Body of pancreas (tissue), 4 donors: ENCODE data around the gene AGAP5. TPM values are rescaled to one million over a fixed set of nuclear protein-coding genes. Genes with fewer than 3 reads are reported as not detected.

Experiments
- ATAC-seq: fragments of 150-250 bp; one replicate; pipeline ENCODE4 v1.9.1; 2016
- DNase-seq, 4 donors: peaks; one replicate each; pipeline ENCODE4 v3.0.0-alpha.2; 2019
- H3K27ac ChIP-seq, 4 donors: fragments of 200-600 bp; sonication (generic); 1 replicate in 3 of 4; 2 replicates in 1 of 4; pipeline versions ENCODE4 v1.5.1 to v1.6.1; 2016 to 2019; ENCODE audit warnings: mild to moderate bottlenecking in 1 of 4, mixed read lengths in 1 of 4, moderate library complexity in 1 of 4
- H3K27me3 ChIP-seq, 2 donors: fragments of 200-600 bp; sonication (generic); one replicate each; pipeline ENCODE4 v1.6.0; 2016; ENCODE audit warnings: mild to moderate bottlenecking in 1 of 2
- H3K36me3 ChIP-seq, 2 donors: fragments of 200-600 bp; sonication (generic); replicated peaks in 1 of 2; 2 replicates each; pipeline ENCODE4 v1.5.1; 2016; ENCODE audit warnings: low read depth in 2 of 2; ENCODE audit not compliant: insufficient read depth in 1 of 2
- H3K4me1 ChIP-seq: fragments of 200-600 bp; sonication (generic); one replicate; pipeline ENCODE4 v1.6.0; 2016
- H3K4me3 ChIP-seq, 2 donors: fragments of 200-600 bp; sonication (generic); 1 replicate in 1 of 2; 2 replicates in 1 of 2; pipeline ENCODE4 v1.5.1; 2016 to 2019
- H3K9me3 ChIP-seq, 3 donors: fragments of 200-600 bp; sonication (generic); 1 replicate in 2 of 3; 2 replicates in 1 of 3; pipeline ENCODE4 v1.5.1; 2016
- POLR2A ChIP-seq, 3 donors: fragments of 450-650 bp; IDR thresholded peaks; one replicate each; pipeline ENCODE4 v1.6.1; 2016; ENCODE audit warnings: antibody characterized with exemption in 3 of 3, mild to moderate bottlenecking in 2 of 3
- WGBS, 2 donors: methylation state at CpG; one replicate each; pipeline ENCODE4 v1.1.5; 2017; 5-methylcytosine and 5-hydroxymethylcytosine counted together
- intact Hi-C: fragments of 100-400 bp; cut with DNase I; formaldehyde crosslinking; loops from one replicate; pipeline ENCODE4 v1.15.1; 2023
- total RNA-seq, 2 donors: library from RNA; depleted of rRNA; stranded (reverse); fragments of >200 nt; gene quantifications; one replicate each; pipeline ENCODE4 v1.1.0, GENCODE V29; 2016
- TF ChIP-seq, protein P1 (sequence below), 7 experiments: fragments of 450-650 bp in 4 of 7; fragments of 200-600 bp in 3 of 7; sonication (generic) in 3 of 7; IDR thresholded peaks; one replicate each; pipeline ENCODE4 v1.5.1; 2016 to 2019; ENCODE audit warnings: antibody characterized with exemption in 7 of 7

AGAP5 gene
- total RNA-seq, 2 donors from 2014 or later = 13.5 to 25.1 TPM

DNA sequence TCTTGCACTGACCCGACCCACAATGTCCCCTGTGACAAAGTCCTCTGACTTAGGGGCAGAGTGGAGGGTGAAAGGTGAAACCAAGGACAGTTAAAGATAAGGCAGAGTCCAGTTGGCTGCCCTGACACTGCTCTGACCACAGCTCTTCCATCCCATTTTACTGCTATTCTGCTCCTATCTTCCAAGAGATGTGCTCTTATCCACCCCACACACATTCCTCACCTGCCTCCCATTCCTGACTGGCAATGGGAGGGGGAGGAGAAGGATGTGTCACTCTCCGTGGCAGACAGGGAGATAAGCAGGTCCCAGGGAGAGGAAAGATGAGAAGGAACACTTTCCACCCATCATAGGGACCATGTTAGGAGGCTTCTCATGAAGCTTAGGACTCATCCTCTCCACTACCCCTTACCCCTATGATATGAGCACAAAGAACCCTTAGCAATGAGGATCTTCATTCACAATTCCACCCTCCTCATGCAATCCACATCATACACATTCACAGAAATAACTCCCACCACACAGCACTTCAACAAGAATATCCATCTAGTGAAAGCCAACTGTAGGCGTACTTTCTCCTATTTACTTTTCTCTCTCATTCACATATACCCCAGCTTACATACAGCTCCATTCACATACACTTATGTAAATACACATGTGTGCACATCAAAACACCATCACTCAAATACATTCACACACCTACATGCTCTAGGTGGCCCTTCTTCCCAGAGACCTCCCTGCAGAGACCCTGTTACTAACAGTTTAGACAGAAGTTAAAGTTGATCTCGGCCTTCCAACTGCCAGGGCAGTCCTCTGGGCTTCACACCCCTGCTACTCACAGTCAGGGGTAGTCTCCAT lies 48.7 kb downstream of the AGAP5 start:
- H3K36me3 ChIP-seq = no peaks in the 10 kb centered on the region
- H3K4me3 ChIP-seq = no peak overlapping the region
- intact Hi-C loops = no loop called here
- no peaks in the 10 kb centered on the region for H3K9me3 ChIP-seq
- H3K4me1 ChIP-seq = peaks cover 20% of the 10 kb centered on the region
- ATAC-seq (no peak), DNase-seq (no peak)
- TF ChIP-seq, protein P1, sequence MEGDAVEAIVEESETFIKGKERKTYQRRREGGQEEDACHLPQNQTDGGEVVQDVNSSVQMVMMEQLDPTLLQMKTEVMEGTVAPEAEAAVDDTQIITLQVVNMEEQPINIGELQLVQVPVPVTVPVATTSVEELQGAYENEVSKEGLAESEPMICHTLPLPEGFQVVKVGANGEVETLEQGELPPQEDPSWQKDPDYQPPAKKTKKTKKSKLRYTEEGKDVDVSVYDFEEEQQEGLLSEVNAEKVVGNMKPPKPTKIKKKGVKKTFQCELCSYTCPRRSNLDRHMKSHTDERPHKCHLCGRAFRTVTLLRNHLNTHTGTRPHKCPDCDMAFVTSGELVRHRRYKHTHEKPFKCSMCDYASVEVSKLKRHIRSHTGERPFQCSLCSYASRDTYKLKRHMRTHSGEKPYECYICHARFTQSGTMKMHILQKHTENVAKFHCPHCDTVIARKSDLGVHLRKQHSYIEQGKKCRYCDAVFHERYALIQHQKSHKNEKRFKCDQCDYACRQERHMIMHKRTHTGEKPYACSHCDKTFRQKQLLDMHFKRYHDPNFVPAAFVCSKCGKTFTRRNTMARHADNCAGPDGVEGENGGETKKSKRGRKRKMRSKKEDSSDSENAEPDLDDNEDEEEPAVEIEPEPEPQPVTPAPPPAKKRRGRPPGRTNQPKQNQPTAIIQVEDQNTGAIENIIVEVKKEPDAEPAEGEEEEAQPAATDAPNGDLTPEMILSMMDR (IDR thresholded peaks at IDR 0.05) = no peak
- TF ChIP-seq POLR2A (IDR thresholded peaks at IDR 0.05) = no peak
- H3K27me3 ChIP-seq = no peaks in the 10 kb centered on the region
- 67 to 76% methylated on average over 4 of the region's 4 CpGs for WGBS, 2 donors
- no peak overlapping the region for H3K27ac ChIP-seq

DNA sequence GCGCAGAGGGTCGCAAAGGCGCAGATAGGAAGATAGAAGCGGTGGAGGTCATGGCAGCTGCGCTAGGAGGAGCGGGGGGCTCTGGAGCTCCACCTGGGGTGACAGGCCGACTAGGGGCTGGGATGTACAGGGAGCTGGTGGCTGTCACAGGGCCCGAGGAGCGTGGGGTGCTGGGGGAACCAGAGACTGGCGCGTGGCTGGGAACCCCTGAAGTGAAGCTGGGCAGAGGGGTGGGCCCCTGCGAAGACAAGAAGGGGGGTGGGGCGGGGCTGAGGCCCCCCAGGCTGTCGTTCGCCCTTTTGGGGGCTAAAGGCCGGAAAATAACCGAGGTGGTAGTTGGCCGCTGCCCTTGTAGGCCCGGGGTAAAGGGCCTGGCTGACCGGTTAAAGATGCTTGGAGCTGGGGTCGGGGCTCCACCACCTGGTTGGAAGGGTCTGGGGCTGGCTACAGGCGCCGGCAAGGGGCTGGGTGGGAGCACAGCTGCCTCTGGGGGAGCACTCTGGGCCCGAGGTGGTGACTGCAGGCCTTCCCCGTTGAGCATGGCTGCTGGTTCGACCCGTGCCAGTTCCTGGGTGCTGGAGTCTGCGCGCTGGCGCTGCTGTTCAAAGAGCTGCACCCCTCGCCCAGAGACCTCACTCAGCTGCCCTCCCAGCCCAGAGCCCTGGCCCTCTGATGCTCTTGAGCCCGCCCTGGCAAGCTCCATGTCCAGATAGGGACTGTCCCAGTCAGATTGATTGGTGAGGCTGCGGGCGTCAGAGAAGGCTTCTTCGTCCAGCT lies 49.8 kb downstream of the AGAP5 start:
- Histone ChIP-seq H3K4me1 (peaks cover 20% of the 10 kb centered on the region), H3K27ac (peak overlapping the region in 2 of 4 donors; percentile 11 to 30), H3K27me3 (no peaks in the 10 kb centered on the region), H3K4me3 (peak overlapping the region; percentile 55 to 74), H3K36me3 (no peaks in the 10 kb centered on the region), H3K9me3 (no peaks in the 10 kb centered on the region)
- intact Hi-C loops = no loop called here
- DNase-seq = no peak
- ATAC-seq = peak; percentile 8
- TF ChIP-seq, protein P1 (IDR thresholded peaks at IDR 0.05) = no peak
- 38 to 40% methylated on average over 12 to 31 of the region's 35 CpGs for WGBS, 2 donors

DNA sequence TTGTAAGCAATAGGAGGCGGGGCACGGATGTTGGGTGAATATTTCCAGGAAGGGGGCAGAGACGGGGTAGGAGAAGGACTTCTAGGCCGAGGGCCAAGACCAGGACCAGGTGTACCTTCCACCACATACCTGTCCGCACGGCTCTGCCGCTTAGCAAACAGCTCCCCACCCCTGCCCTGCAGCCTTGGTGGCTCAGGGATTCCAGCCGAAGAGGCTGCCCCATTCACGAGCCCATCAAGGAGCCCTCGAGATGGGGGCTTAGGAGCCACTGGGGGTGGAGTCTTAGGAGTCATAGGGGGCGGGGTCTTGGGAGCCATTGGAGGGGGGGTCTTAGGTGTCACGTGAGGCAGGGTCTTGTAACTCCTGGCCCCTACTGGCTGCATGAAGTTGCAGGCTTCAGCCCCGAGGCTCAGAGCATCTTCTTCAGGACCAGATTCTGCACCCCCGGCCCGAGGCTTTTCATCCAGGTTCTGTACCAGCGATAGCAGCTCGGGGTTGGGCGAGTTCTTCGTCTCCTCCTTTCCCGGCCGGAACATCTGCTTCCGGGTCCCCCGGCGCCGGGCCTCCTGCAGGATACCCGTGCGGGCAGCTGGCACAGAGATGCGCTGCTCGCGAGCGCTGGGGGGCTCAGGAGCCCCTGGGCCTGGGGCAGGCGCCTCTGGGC lies 50.6 kb downstream of the AGAP5 start:
- Histone ChIP-seq H3K27me3 (no peaks in the 10 kb centered on the region), H3K4me3 (peak overlapping the region; percentile 55 to 74), H3K27ac (peak overlapping the region in 2 of 4 donors; percentile 11 to 30), H3K4me1 (peaks cover 20% of the 10 kb centered on the region), H3K36me3 (no peaks in the 10 kb centered on the region), H3K9me3 (no peaks in the 10 kb centered on the region)
- ATAC-seq (peak; percentile 66), DNase-seq (peak; percentile 57 to 67 (median 63))
- intact Hi-C loops = no loop called here
- 11 to 25% methylated on average over 9 to 32 of the region's 32 CpGs for WGBS, 2 donors
- TF ChIP-seq, protein P1 (IDR thresholded peaks at IDR 0.05) = no peak
- TF ChIP-seq POLR2A (IDR thresholded peaks at IDR 0.05) = peak in 1 of 3 donors; percentile 38

DNA sequence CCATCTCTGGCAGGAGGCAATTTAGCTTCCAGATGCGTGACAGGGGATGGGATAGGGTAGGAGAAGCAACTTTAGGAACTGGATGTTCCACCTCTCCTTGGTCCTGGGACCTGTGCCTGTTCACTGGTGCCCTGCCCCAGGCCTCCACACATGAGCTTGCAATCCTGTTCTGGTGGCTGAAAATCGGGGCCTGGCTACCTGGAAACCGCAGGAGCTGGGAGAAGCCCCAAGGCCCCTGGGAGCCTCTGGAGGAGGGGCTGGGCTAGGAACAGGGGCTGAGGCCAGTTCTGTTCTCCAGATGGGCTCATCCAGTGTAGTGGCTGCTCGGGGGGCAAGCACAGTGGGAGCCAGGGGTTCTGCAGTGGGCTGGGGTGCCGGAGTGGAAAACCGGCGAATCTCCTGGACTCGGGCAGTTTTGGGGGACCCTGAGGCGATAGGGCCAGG lies 51.3 kb downstream of the AGAP5 start:
- no peak overlapping the region for H3K4me3 ChIP-seq
- intact Hi-C loops = no loop called here

More for the DNA sequence above, 51.3 kb downstream of the AGAP5 start:
- WGBS, 2 donors = 93 to 96% methylated on average over 7 to 9 of the region's 9 CpGs
- no peak for DNase-seq
- Histone ChIP-seq H3K9me3 (no peaks in the 10 kb centered on the region), H3K36me3 (no peaks in the 10 kb centered on the region), H3K4me1 (peaks cover 20% of the 10 kb centered on the region), H3K27me3 (no peaks in the 10 kb centered on the region), H3K27ac (no peak overlapping the region)
- no peak for ATAC-seq
- TF ChIP-seq, protein P1 (IDR thresholded peaks at IDR 0.05) = no peak
- no peak for TF ChIP-seq POLR2A (IDR thresholded peaks at IDR 0.05)
